ENCODE results near the gene ROR2.

GRCh38 chr9:91768977-91769916, 180.8 kb downstream of the ROR2 start:
- TF ChIP-seq CTCF (IDR thresholded peaks at IDR 0.05; ENCODE audit: insufficient read depth, low read length, poor library complexity, severe bottlenecking) (no peak), EZH2phosphoT487 (conservative IDR thresholded peaks at IDR 0.05; ENCODE audit: low read length) (no peak)
